Measurements from ENCODE around the gene S100A3. TPM values are rescaled to one million over a fixed set of nuclear protein-coding genes. Genes with fewer than 3 reads are reported as not detected.

S100A3 gene
- total and polyA plus RNA-seq, 12 donors, result 0.30 to 6.3 (median 2.5) TPM; not detected in 6

DNA sequence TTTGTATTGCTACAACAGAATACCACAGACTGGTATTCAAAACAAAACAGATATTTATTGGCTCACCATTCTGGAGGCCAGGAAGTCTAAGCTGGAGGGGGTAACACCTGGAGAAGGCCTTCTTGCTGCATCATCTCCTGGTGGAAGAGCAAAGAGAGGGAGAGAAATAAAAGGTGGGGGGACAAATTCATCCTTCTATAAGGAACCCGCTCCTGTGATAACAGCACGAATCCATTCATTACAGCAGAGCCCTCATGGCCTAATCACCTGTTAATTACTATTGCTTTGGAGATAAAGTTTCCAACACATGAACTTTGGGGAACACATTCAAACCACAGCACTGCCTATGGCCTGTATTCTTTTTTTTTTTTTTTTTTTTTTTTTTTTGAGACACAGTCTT lies 11.2 kb upstream of the S100A3 start:
- Histone ChIP-seq H3K4me1 (peaks cover 0 to 5% (median under 1%) of the 10 kb centered on the region in 9 donors), H3K27ac (no peak overlapping the region), H3K9me3 (no peaks in the 10 kb centered on the region), H3K4me3 (no peak overlapping the region), H3K27me3 (no peaks in the 10 kb centered on the region), H3K36me3 (no peaks in the 10 kb centered on the region)
- TF ChIP-seq, protein P1, sequence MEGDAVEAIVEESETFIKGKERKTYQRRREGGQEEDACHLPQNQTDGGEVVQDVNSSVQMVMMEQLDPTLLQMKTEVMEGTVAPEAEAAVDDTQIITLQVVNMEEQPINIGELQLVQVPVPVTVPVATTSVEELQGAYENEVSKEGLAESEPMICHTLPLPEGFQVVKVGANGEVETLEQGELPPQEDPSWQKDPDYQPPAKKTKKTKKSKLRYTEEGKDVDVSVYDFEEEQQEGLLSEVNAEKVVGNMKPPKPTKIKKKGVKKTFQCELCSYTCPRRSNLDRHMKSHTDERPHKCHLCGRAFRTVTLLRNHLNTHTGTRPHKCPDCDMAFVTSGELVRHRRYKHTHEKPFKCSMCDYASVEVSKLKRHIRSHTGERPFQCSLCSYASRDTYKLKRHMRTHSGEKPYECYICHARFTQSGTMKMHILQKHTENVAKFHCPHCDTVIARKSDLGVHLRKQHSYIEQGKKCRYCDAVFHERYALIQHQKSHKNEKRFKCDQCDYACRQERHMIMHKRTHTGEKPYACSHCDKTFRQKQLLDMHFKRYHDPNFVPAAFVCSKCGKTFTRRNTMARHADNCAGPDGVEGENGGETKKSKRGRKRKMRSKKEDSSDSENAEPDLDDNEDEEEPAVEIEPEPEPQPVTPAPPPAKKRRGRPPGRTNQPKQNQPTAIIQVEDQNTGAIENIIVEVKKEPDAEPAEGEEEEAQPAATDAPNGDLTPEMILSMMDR (IDR thresholded peaks at IDR 0.05), result no peak
- no peak for ATAC-seq
- DNase-seq, result no peak
- 74 to 100% methylated on average over 2 of the region's 2 CpGs for WGBS, 2 donors
- intact Hi-C loops (cut with DNase I), result loop anchor here in 4 of 10 donors (10.0 kb wide), 2 partner anchors 45 to 205 kb away; partner anchors contain the start of gene S100A9 (in 3 of the 4)

- H3K4me3 ChIP-seq, result no peak overlapping the region
- no peaks in the 10 kb centered on the region for H3K27me3 ChIP-seq
- peaks cover 3 to 20% (median 14%) of the 10 kb centered on the region in 9 donors for H3K4me1 ChIP-seq
- intact Hi-C loops (cut with DNase I), result no loop called here
- no peak for ATAC-seq
- TF ChIP-seq, protein P1 (IDR thresholded peaks at IDR 0.05), result no peak
- H3K9me3 ChIP-seq, result no peaks in the 10 kb centered on the region
- H3K36me3 ChIP-seq, result no peaks in the 10 kb centered on the region
- DNase-seq, result no peak
- no peak overlapping the region for H3K27ac ChIP-seq
- WGBS, 2 donors, result 93 to 100% methylated on average over 3 of the region's 3 CpGs
These were observed 8.8 kb upstream of the S100A3 start for GRCh38 chr1:153557877-153558276.

DNA sequence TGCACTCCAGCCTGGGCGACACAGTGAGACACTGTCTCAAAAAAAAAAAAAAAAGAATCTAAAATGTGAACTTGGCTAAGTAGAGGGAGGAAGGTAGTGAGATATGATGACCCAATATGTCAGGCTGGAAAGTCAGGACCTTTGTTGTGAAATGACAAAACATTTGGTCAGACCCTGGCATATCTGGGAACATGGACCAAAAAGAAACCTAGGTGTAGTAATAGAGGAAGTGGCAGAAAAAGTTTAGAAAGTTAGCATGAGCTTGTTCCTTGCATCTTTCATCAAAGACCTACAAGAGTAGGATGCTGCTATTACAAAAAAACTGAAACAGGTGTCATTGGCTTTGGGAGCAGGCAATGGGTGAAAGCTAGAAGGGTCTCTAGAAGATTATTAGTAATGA lies 7.3 kb upstream of the S100A3 start:
- no peak overlapping the region for H3K4me3 ChIP-seq
- intact Hi-C loops (cut with DNase I), result no loop called here
- 95 to 100% methylated on average over 1 of the region's 1 CpG for WGBS, 2 donors
- H3K4me1 ChIP-seq, result peaks cover 3 to 21% (median 14%) of the 10 kb centered on the region in 9 donors
- no peaks in the 10 kb centered on the region for H3K27me3 ChIP-seq
- TF ChIP-seq, protein P1 (IDR thresholded peaks at IDR 0.05), result no peak
- H3K9me3 ChIP-seq, result no peaks in the 10 kb centered on the region
- no peak overlapping the region for H3K27ac ChIP-seq
- ATAC-seq (no peak), DNase-seq (no peak)
- H3K36me3 ChIP-seq, result no peaks in the 10 kb centered on the region

- H3K4me3 ChIP-seq, result no peak overlapping the region
- DNase-seq, result no peak
- no peaks in the 10 kb centered on the region for H3K36me3 ChIP-seq
- H3K27ac ChIP-seq, result peak overlapping the region in 9 of 10 donors; percentile 20 to 72 (median 49)
- no peaks in the 10 kb centered on the region for H3K27me3 ChIP-seq
- ATAC-seq, result peak in 3 of 8 donors; percentile 8 to 39 (median 18)
- TF ChIP-seq, protein P1 (IDR thresholded peaks at IDR 0.05), result no peak
- WGBS, 2 donors, result 48 to 72% methylated on average over 2 of the region's 2 CpGs
- H3K9me3 ChIP-seq, result no peaks in the 10 kb centered on the region
- H3K4me1 ChIP-seq, result peaks cover 10 to 45% (median 31%) of the 10 kb centered on the region in 9 donors
- intact Hi-C loops (cut with DNase I), result no loop called here
These were observed 4.9 kb upstream of the S100A3 start for GRCh38 chr1:153553830-153554541.

Data from heart right ventricle (tissue), 16 donors.